IMR-90 (cell line): Measurements from ENCODE around the gene PLD6. TPM values are rescaled to one million over a fixed set of nuclear protein-coding genes. Genes with fewer than 3 reads are reported as not detected.

Experiments used
- ATAC-seq: fragments of 200-7000 bp; cut with Tn5 transposase; 2 replicates; pipeline ENCODE4 v1.9.1; 2020; ENCODE audit warnings: low read depth, mild to moderate bottlenecking, moderate library complexity
- BruUV-seq: library from RNA; stranded (reverse); fragments of 400-500 nt; replicated peaks from 2 replicates; lab custom pipeline; 2021; lab: Mats Ljungman, UMichigan
- CTCF ChIA-PET: fragments of 300-600 bp; formaldehyde crosslinking; extraction: SDS; loops from one replicate; lab custom pipeline; 2021; ENCODE audit warnings: antibody characterized with exemption; lab: Yijun Ruan, JAX
- POLR2A ChIA-PET: fragments of 300-600 bp; sonication (Branson Sonifier 250); formaldehyde crosslinking; loops from one replicate; lab custom pipeline; 2022; ENCODE audit warnings: antibody characterized with exemption; ENCODE audit not compliant: unreplicated experiment; lab: Charles Lee
- DNase-seq: peaks from one replicate; pipeline ENCODE4 v3.0.0; 2013
- H2AFZ ChIP-seq: replicated peaks from 2 replicates; pipeline ENCODE3; 2013; ENCODE audit warnings: low read length, mild to moderate bottlenecking; ENCODE audit not compliant: poor library complexity
- H2AK5ac ChIP-seq: 2 replicates; pipeline ENCODE4 v1.6.1; 2013; ENCODE audit warnings: low read depth, low read length, inconsistent platforms
- H2AK9ac ChIP-seq: replicated peaks from 2 replicates; pipeline ENCODE3; 2013; ENCODE audit warnings: mild to moderate bottlenecking, low read depth, low read length, moderate library complexity; ENCODE audit not compliant: poor library complexity
- H2BK120ac ChIP-seq: 2 replicates; pipeline ENCODE4 v1.6.1; 2013; ENCODE audit warnings: low read depth, low read length, inconsistent platforms
- H2BK15ac ChIP-seq: 3 replicates; pipeline ENCODE4 v1.6.1; 2013; ENCODE audit warnings: low read depth, low read length, inconsistent platforms
- H2BK20ac ChIP-seq: 2 replicates; pipeline ENCODE4 v1.6.1; 2013; ENCODE audit warnings: low read depth, mild to moderate bottlenecking, inconsistent platforms, low read length, moderate library complexity
- H2BK5ac ChIP-seq: 2 replicates; pipeline ENCODE4 v1.6.1; 2013; ENCODE audit warnings: mild to moderate bottlenecking, low read depth, low read length, inconsistent platforms; ENCODE audit not compliant: poor library complexity, severe bottlenecking
- H3K14ac ChIP-seq: replicated peaks from 2 replicates; pipeline ENCODE4 v1.6.1; 2013; ENCODE audit warnings: low read depth, low read length, inconsistent platforms
- H3K18ac ChIP-seq: 2 replicates; pipeline ENCODE4 v1.6.1; 2013; ENCODE audit warnings: low read depth, low read length, control low read depth
- H3K23ac ChIP-seq: 2 replicates; pipeline ENCODE4 v1.6.1; 2013; ENCODE audit warnings: low read depth, low read length, inconsistent platforms
- H3K27ac ChIP-seq: 2 replicates; pipeline ENCODE4 v1.5.1; 2013; ENCODE audit warnings: mild to moderate bottlenecking, control low read depth, low read length; ENCODE audit not compliant: insufficient read depth
- H3K27me3 ChIP-seq: 2 replicates; pipeline ENCODE4 v1.6.1; 2013; ENCODE audit warnings: low read length; ENCODE audit not compliant: control insufficient read depth, insufficient read depth
- H3K36me3 ChIP-seq: 2 replicates; pipeline ENCODE4 v1.6.1; 2013; ENCODE audit warnings: low read length, mixed read lengths; ENCODE audit not compliant: control insufficient read depth, insufficient read depth
- H3K4ac ChIP-seq: 2 replicates; pipeline ENCODE4 v1.6.1; 2013; ENCODE audit warnings: low read depth, low read length, inconsistent platforms
- H3K4me1 ChIP-seq: 2 replicates; pipeline ENCODE4 v1.6.1; 2013; ENCODE audit warnings: low read length, mixed read lengths; ENCODE audit not compliant: control insufficient read depth, insufficient read depth
- H3K4me2 ChIP-seq: 2 replicates; pipeline ENCODE4 v1.6.1; 2013; ENCODE audit warnings: low read depth, mild to moderate bottlenecking, control low read depth, low read length, moderate library complexity
- H3K4me3 ChIP-seq: 2 replicates; pipeline ENCODE4 v1.5.1; 2013; ENCODE audit warnings: low read depth, mild to moderate bottlenecking, control low read depth, low read length, moderate library complexity; ENCODE audit not compliant: insufficient read depth
- H3K56ac ChIP-seq: 2 replicates; pipeline ENCODE4 v1.6.1; 2013; ENCODE audit warnings: low read length, inconsistent platforms; ENCODE audit not compliant: insufficient read depth; ENCODE audit errors: extremely low read depth
- H3K79me1 ChIP-seq, 2 experiments: 2 replicates each; pipeline ENCODE4 v1.6.1; 2013; ENCODE audit warnings: low read length in 2 of 2, inconsistent platforms in 1 of 2, low read depth in 1 of 2
- H3K9ac ChIP-seq: 2 replicates; pipeline ENCODE4 v1.6.1; 2013; ENCODE audit warnings: low read depth, low read length, control low read depth
- H3K9me1 ChIP-seq: 2 replicates; pipeline ENCODE4 v1.6.1; 2013; ENCODE audit warnings: low read length, inconsistent platforms; ENCODE audit not compliant: insufficient read depth
- H3K9me3 ChIP-seq: 2 replicates; pipeline ENCODE4 v1.6.1; 2013; ENCODE audit warnings: low read length; ENCODE audit not compliant: control insufficient read depth, insufficient read depth
- H4K20me1 ChIP-seq: 2 replicates; pipeline ENCODE4 v1.6.1; 2013; ENCODE audit warnings: low read length, inconsistent platforms; ENCODE audit not compliant: insufficient read depth
- H4K5ac ChIP-seq: 2 replicates; pipeline ENCODE4 v1.6.1; 2013; ENCODE audit warnings: mild to moderate bottlenecking, low read depth, low read length, control low read depth
- H4K8ac ChIP-seq, 2 experiments: 2 replicates each; pipeline ENCODE4 v1.6.1; 2013; ENCODE audit warnings: low read depth in 2 of 2, low read length in 2 of 2, control low read depth in 1 of 2, inconsistent platforms in 1 of 2
- H4K91ac ChIP-seq: 2 replicates; pipeline ENCODE4 v1.6.1; 2013; ENCODE audit warnings: low read depth, low read length, inconsistent platforms; ENCODE audit not compliant: insufficient read depth
- MAFK ChIP-seq: IDR thresholded peaks from 2 replicates; pipeline ENCODE4 v1.6.1; 2012; ENCODE audit warnings: low read depth, low read length, improper control_type of control experiment
- MAZ ChIP-seq: IDR thresholded peaks from 2 replicates; pipeline ENCODE4 v1.6.1; 2012; ENCODE audit warnings: low read depth, mild to moderate bottlenecking, low read length, improper control_type of control experiment, moderate library complexity, borderline replicate concordance
- NFE2L2 ChIP-seq: fragments of 150-350 bp; IDR thresholded peaks from 2 replicates; pipeline ENCODE4 v1.6.1; 2016; ENCODE audit warnings: low read depth, mild to moderate bottlenecking, low read length
- POLR2A ChIP-seq: IDR thresholded peaks from 2 replicates; pipeline ENCODE4 v1.6.1; 2012; ENCODE audit warnings: mild to moderate bottlenecking, low read depth, low read length
- RAD21 ChIP-seq: IDR thresholded peaks from 2 replicates; pipeline ENCODE4 v1.6.1; 2012; ENCODE audit warnings: low read length, improper control_type of control experiment
- WGBS, 2 experiments: methylation state at CpG; one replicate each; pipeline versions ENCODE4 v1.1.5 to v1.1.7; 2013; ENCODE audit warnings: missing lambda C conversion rate in 2 of 2; ENCODE audit not compliant: insufficient read length in 1 of 2; ENCODE audit errors: extremely low coverage in 2 of 2; 5-methylcytosine and 5-hydroxymethylcytosine counted together
- dilution Hi-C: fragments of 300-500 bp; cut with HindIII; formaldehyde crosslinking; loops from one replicate; pipeline ENCODE4 v1.14.3; 2018; ENCODE audit warnings: low sequenced_read_pairs; ENCODE audit not compliant: unreplicated experiment
- in situ Hi-C: fragments of 300-500 bp; cut with MboI; formaldehyde crosslinking; loops from 3 replicates; pipeline ENCODE4 v1.14.3; 2019; ENCODE audit warnings: low sequenced_read_pairs, inconsistent platforms, mixed read lengths
- intact Hi-C: fragments of 100-400 bp; cut with micrococcal nuclease; formaldehyde crosslinking; loops from 2 replicates; pipeline ENCODE4 v1.10.0; 2022
- polyA plus RNA-seq, 3 experiments: library from polyadenylated mRNA; depleted of rRNA; stranded (reverse); fragments of >200 nt; gene quantifications; 2 replicates each; pipeline ENCODE4 v1.2.3, GENCODE V29; 2012; ENCODE audit warnings: low replicate concordance in 1 of 3
- total RNA-seq: library from RNA; depleted of rRNA; stranded (reverse); fragments of >200 nt; gene quantifications from 2 replicates; pipeline ENCODE4 v1.2.3, GENCODE V29; 2012
- TF ChIP-seq, protein P1 (sequence below): conservative IDR thresholded peaks from 2 replicates; pipeline ENCODE4 v1.5.1; 2012; ENCODE audit warnings: mild to moderate bottlenecking, low read depth, low read length, improper control_type of control experiment

Gene PLD6
- total and polyA plus RNA-seq, 2 of the 4 experiments (the other 2 are of a cell fraction): 1.1 to 1.5 TPM

DNA sequence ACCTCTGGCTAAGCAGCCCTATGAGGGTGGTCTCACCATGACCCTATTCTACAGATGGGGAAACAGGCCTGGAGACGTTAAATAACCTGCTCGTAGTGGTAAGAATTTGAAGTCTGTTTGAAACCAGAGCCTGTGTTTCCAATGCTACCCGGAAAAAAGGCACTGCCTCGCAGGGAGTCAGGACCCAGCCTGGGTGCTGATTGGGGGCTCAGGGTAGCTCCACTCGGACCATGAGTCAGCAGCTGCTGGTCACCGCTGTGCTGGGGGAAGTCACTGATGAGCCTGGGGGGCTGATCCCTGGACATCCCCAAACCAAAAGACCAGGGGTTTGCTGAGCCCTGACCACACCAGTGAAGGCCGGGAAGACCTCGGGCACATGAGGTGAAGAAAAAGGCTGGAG, 9.4 kb upstream of the PLD6 start:
- Histone ChIP-seq H2BK15ac (no peak overlapping the region), H4K91ac (no peak overlapping the region), H3K4ac (no peak overlapping the region), H3K14ac (no peak overlapping the region), H4K5ac (no peak overlapping the region), H3K27ac (no peak overlapping the region), H4K8ac (no peak overlapping the region), H2BK5ac (no peak overlapping the region), H3K4me1 (no peaks in the 10 kb centered on the region), H2AFZ (no peak overlapping the region), H3K18ac (no peak overlapping the region), H3K9ac (no peak overlapping the region), H4K20me1 (peaks cover 15% of the 10 kb centered on the region), H2AK5ac (no peak overlapping the region), H3K9me1 (peaks cover 6% of the 10 kb centered on the region; the same call in 1 of the 2 replicates), H2BK20ac (no peak overlapping the region), H3K36me3 (peaks cover 77% of the 10 kb centered on the region), H3K23ac (no peak overlapping the region), H3K79me1 (peaks cover 0 to 33% of the 10 kb centered on the region in 2 experiments; a peak in 3 of 4 replicates), H3K56ac (no peak overlapping the region), H2BK120ac (no peak overlapping the region), H3K4me3 (no peak overlapping the region), H2AK9ac (no peak overlapping the region), H3K27me3 (no peaks in the 10 kb centered on the region), H3K4me2 (no peak overlapping the region), H3K9me3 (no peaks in the 10 kb centered on the region)
- BruUV-seq: no TSS peak
- no peak for ATAC-seq
- no peak for DNase-seq
- intact Hi-C loops (no loop called here), dilution Hi-C loops (no loop called here), in situ Hi-C loops (no loop called here)
- ChIA-PET CTCF (no interaction called here), POLR2A (no interaction called here)
- TF ChIP-seq MAFK (no peak), NFE2L2 (no peak), RAD21 (no peak), POLR2A (no peak), MAZ (no peak)
- TF ChIP-seq, protein P1, sequence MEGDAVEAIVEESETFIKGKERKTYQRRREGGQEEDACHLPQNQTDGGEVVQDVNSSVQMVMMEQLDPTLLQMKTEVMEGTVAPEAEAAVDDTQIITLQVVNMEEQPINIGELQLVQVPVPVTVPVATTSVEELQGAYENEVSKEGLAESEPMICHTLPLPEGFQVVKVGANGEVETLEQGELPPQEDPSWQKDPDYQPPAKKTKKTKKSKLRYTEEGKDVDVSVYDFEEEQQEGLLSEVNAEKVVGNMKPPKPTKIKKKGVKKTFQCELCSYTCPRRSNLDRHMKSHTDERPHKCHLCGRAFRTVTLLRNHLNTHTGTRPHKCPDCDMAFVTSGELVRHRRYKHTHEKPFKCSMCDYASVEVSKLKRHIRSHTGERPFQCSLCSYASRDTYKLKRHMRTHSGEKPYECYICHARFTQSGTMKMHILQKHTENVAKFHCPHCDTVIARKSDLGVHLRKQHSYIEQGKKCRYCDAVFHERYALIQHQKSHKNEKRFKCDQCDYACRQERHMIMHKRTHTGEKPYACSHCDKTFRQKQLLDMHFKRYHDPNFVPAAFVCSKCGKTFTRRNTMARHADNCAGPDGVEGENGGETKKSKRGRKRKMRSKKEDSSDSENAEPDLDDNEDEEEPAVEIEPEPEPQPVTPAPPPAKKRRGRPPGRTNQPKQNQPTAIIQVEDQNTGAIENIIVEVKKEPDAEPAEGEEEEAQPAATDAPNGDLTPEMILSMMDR: no peak
- WGBS, 2 experiments: 100% methylated on average over 1 of the region's 8 CpGs; no CpG with 5 or more reads in 1 of the 2 experiments
